ENCODE measurements around the gene LGALS9B. TPM values are rescaled to one million over a fixed set of nuclear protein-coding genes. Genes with fewer than 3 reads are reported as not detected.
"Not testable (repeated sequence)": the region's sequence is repeated elsewhere in the genome, so short reads cannot be mapped to it uniquely, and the experiment has no call there.

Gene LGALS9B
- total RNA-seq, 1 donor from 2014 or later, result 0.29 TPM

GRCh38 chr17:20455106-20455505 lies 12.2 kb downstream of the LGALS9B start:
- H3K36me3 Mint-ChIP-seq; H3K27me3 Mint-ChIP-seq; H3K4me3 Mint-ChIP-seq; H3K27ac Mint-ChIP-seq; H3K4me1 Mint-ChIP-seq (ENCODE audit: unreplicated experiment); H3K9me3 Mint-ChIP-seq; DNase-seq (ENCODE audit: extremely low spot score, unreplicated experiment): not testable (repeated sequence)

GRCh38 chr17:20453820-20454434 lies 13.4 kb downstream of the LGALS9B start:
- not testable (repeated sequence) for H3K27ac Mint-ChIP-seq; H3K4me1 Mint-ChIP-seq (ENCODE audit: unreplicated experiment); H3K9me3 Mint-ChIP-seq; H3K36me3 Mint-ChIP-seq; H3K27me3 Mint-ChIP-seq; H3K4me3 Mint-ChIP-seq; DNase-seq (ENCODE audit: extremely low spot score, unreplicated experiment)

GRCh38 chr17:20450852-20451251 lies 16.5 kb downstream of the LGALS9B start:
- H3K4me3 Mint-ChIP-seq; H3K27me3 Mint-ChIP-seq; H3K4me1 Mint-ChIP-seq (ENCODE audit: unreplicated experiment); DNase-seq (ENCODE audit: extremely low spot score, unreplicated experiment); H3K27ac Mint-ChIP-seq; H3K9me3 Mint-ChIP-seq; H3K36me3 Mint-ChIP-seq: not testable (repeated sequence)

GRCh38 chr17:20447534-20448321 lies 19.6 kb downstream of the LGALS9B start:
- H3K27ac Mint-ChIP-seq; H3K4me1 Mint-ChIP-seq (ENCODE audit: unreplicated experiment): not testable (repeated sequence)

GRCh38 chr17:20446895-20447294 lies 20.4 kb downstream of the LGALS9B start:
- not testable (repeated sequence) for H3K27ac Mint-ChIP-seq; H3K4me3 Mint-ChIP-seq; H3K36me3 Mint-ChIP-seq; H3K9me3 Mint-ChIP-seq; H3K4me1 Mint-ChIP-seq (ENCODE audit: unreplicated experiment); DNase-seq (ENCODE audit: extremely low spot score, unreplicated experiment); H3K27me3 Mint-ChIP-seq
- TF ChIP-seq CTCF (conservative IDR thresholded peaks at IDR 0.05), result peak; percentile 64

More at GRCh38 chr17:20447534-20448321, 19.6 kb downstream of the LGALS9B start:
- not testable (repeated sequence) for H3K36me3 Mint-ChIP-seq; DNase-seq (ENCODE audit: extremely low spot score, unreplicated experiment); H3K27me3 Mint-ChIP-seq; H3K9me3 Mint-ChIP-seq; H3K4me3 Mint-ChIP-seq

- DNase-seq (ENCODE audit: extremely low spot score, unreplicated experiment); H3K27me3 Mint-ChIP-seq; H3K4me3 Mint-ChIP-seq; H3K4me1 Mint-ChIP-seq (ENCODE audit: unreplicated experiment); H3K36me3 Mint-ChIP-seq; H3K9me3 Mint-ChIP-seq; H3K27ac Mint-ChIP-seq: not testable (repeated sequence)
Measured at GRCh38 chr17:20444581-20445236, 22.6 kb downstream of the LGALS9B start.

- not testable (repeated sequence) for H3K36me3 Mint-ChIP-seq; H3K27ac Mint-ChIP-seq; H3K9me3 Mint-ChIP-seq; H3K4me3 Mint-ChIP-seq; DNase-seq (ENCODE audit: extremely low spot score, unreplicated experiment); H3K27me3 Mint-ChIP-seq; H3K4me1 Mint-ChIP-seq (ENCODE audit: unreplicated experiment)
Measured at GRCh38 chr17:20444173-20444572, 23.2 kb downstream of the LGALS9B start.

GRCh38 chr17:20443632-20444031 lies 23.7 kb downstream of the LGALS9B start:
- H3K27me3 Mint-ChIP-seq; DNase-seq (ENCODE audit: extremely low spot score, unreplicated experiment); H3K4me3 Mint-ChIP-seq; H3K27ac Mint-ChIP-seq; H3K9me3 Mint-ChIP-seq; H3K36me3 Mint-ChIP-seq; H3K4me1 Mint-ChIP-seq (ENCODE audit: unreplicated experiment): not testable (repeated sequence)

GRCh38 chr17:20440665-20441064 lies 26.7 kb downstream of the LGALS9B start:
- not testable (repeated sequence) for H3K27ac Mint-ChIP-seq; H3K36me3 Mint-ChIP-seq; H3K9me3 Mint-ChIP-seq; DNase-seq (ENCODE audit: extremely low spot score, unreplicated experiment); H3K4me3 Mint-ChIP-seq; H3K4me1 Mint-ChIP-seq (ENCODE audit: unreplicated experiment); H3K27me3 Mint-ChIP-seq

- H3K27me3 Mint-ChIP-seq; H3K9me3 Mint-ChIP-seq; H3K4me1 Mint-ChIP-seq (ENCODE audit: unreplicated experiment); H3K4me3 Mint-ChIP-seq; H3K27ac Mint-ChIP-seq; H3K36me3 Mint-ChIP-seq; DNase-seq (ENCODE audit: extremely low spot score, unreplicated experiment): not testable (repeated sequence)
Measured at GRCh38 chr17:20435166-20435565, 32.2 kb downstream of the LGALS9B start.

- H3K36me3 Mint-ChIP-seq; H3K27me3 Mint-ChIP-seq; H3K4me1 Mint-ChIP-seq (ENCODE audit: unreplicated experiment); DNase-seq (ENCODE audit: extremely low spot score, unreplicated experiment); H3K27ac Mint-ChIP-seq; H3K4me3 Mint-ChIP-seq; H3K9me3 Mint-ChIP-seq: not testable (repeated sequence)
Measured at GRCh38 chr17:20433382-20433781, 34.0 kb downstream of the LGALS9B start.

GRCh38 chr17:20427264-20427663 lies 40.1 kb downstream of the LGALS9B start:
- not testable (repeated sequence) for H3K27me3 Mint-ChIP-seq; H3K27ac Mint-ChIP-seq; H3K36me3 Mint-ChIP-seq; H3K4me3 Mint-ChIP-seq; H3K4me1 Mint-ChIP-seq (ENCODE audit: unreplicated experiment); DNase-seq (ENCODE audit: extremely low spot score, unreplicated experiment); H3K9me3 Mint-ChIP-seq

GRCh38 chr17:20422826-20423225 lies 44.5 kb downstream of the LGALS9B start:
- not testable (repeated sequence) for H3K27me3 Mint-ChIP-seq; H3K36me3 Mint-ChIP-seq; H3K27ac Mint-ChIP-seq; H3K9me3 Mint-ChIP-seq; H3K4me3 Mint-ChIP-seq; DNase-seq (ENCODE audit: extremely low spot score, unreplicated experiment); H3K4me1 Mint-ChIP-seq (ENCODE audit: unreplicated experiment)
